Measurements from ENCODE around the gene USP12.
"Not testable (repeated sequence)": the region's sequence is repeated elsewhere in the genome, so short reads cannot be mapped to it uniquely, and the experiment has no call there.

Gene USP12

GRCh38 chr13:27148900-27149299, 22.7 kb downstream of the USP12 start:
- no peak overlapping the region; the same call in 1 of the 2 replicates for H3K4me3 ChIP-seq (ENCODE audit: low read length)
- TF ChIP-seq ZNF274 (IDR thresholded peaks at IDR 0.05; ENCODE audit: low read depth, low read length), result no peak

GRCh38 chr13:27147530-27148170, 24.0 kb downstream of the USP12 start:
- no peak for TF ChIP-seq ZNF274 (IDR thresholded peaks at IDR 0.05; ENCODE audit: low read depth, low read length)

GRCh38 chr13:27141746-27142145, 29.9 kb downstream of the USP12 start:
- no peak for TF ChIP-seq ZNF274 (IDR thresholded peaks at IDR 0.05; ENCODE audit: low read depth, low read length)
- H3K4me3 ChIP-seq (ENCODE audit: low read length), result no peak overlapping the region

More at GRCh38 chr13:27147530-27148170, 24.0 kb downstream of the USP12 start:
- peak overlapping the region; percentile 47; the same call in 1 of the 2 replicates for H3K4me3 ChIP-seq (ENCODE audit: low read length)

- H3K4me3 ChIP-seq (ENCODE audit: low read length), result not testable (repeated sequence)
Observed at GRCh38 chr13:27141159-27141558, 30.5 kb downstream of the USP12 start.

- H3K4me3 ChIP-seq (ENCODE audit: low read length), result no peak overlapping the region
- TF ChIP-seq ZNF274 (IDR thresholded peaks at IDR 0.05; ENCODE audit: low read depth, low read length), result no peak
Observed at GRCh38 chr13:27140060-27140459, 31.6 kb downstream of the USP12 start.

- TF ChIP-seq ZNF274 (IDR thresholded peaks at IDR 0.05; ENCODE audit: low read depth, low read length), result no peak
- H3K4me3 ChIP-seq (ENCODE audit: low read length), result no peak overlapping the region
Observed at GRCh38 chr13:27139565-27139964, 32.0 kb downstream of the USP12 start.

- H3K4me3 ChIP-seq (ENCODE audit: low read length), result no peak overlapping the region
- TF ChIP-seq ZNF274 (IDR thresholded peaks at IDR 0.05; ENCODE audit: low read depth, low read length), result no peak
Observed at GRCh38 chr13:27138457-27139093, 33.0 kb downstream of the USP12 start.

- H3K4me3 ChIP-seq (ENCODE audit: low read length), result no peak overlapping the region
- no peak for TF ChIP-seq ZNF274 (IDR thresholded peaks at IDR 0.05; ENCODE audit: low read depth, low read length)
Observed at GRCh38 chr13:27137759-27138158, 33.9 kb downstream of the USP12 start.

- no peak for TF ChIP-seq ZNF274 (IDR thresholded peaks at IDR 0.05; ENCODE audit: low read depth, low read length)
- no peak overlapping the region for H3K4me3 ChIP-seq (ENCODE audit: low read length)
Observed at GRCh38 chr13:27135023-27135422, 36.6 kb downstream of the USP12 start.

- H3K4me3 ChIP-seq (ENCODE audit: low read length), result no peak overlapping the region
- TF ChIP-seq ZNF274 (IDR thresholded peaks at IDR 0.05; ENCODE audit: low read depth, low read length), result no peak
Observed at GRCh38 chr13:27133889-27134288, 37.7 kb downstream of the USP12 start.

- peak overlapping the region; percentile 30; the same call in 1 of the 2 replicates for H3K4me3 ChIP-seq (ENCODE audit: low read length)
Observed at GRCh38 chr13:27132538-27132937, 39.1 kb downstream of the USP12 start.

GRCh38 chr13:27131906-27132305, 39.7 kb downstream of the USP12 start:
- no peak overlapping the region for H3K4me3 ChIP-seq (ENCODE audit: low read length)
- no peak for TF ChIP-seq ZNF274 (IDR thresholded peaks at IDR 0.05; ENCODE audit: low read depth, low read length)

More at GRCh38 chr13:27132538-27132937, 39.1 kb downstream of the USP12 start:
- TF ChIP-seq ZNF274 (IDR thresholded peaks at IDR 0.05; ENCODE audit: low read depth, low read length), result no peak

GRCh38 chr13:27130979-27131623, 40.5 kb downstream of the USP12 start:
- no peak overlapping the region for H3K4me3 ChIP-seq (ENCODE audit: low read length)
- TF ChIP-seq ZNF274 (IDR thresholded peaks at IDR 0.05; ENCODE audit: low read depth, low read length), result no peak

GRCh38 chr13:27130223-27130978, 41.2 kb downstream of the USP12 start:
- no peak overlapping the region for H3K4me3 ChIP-seq (ENCODE audit: low read length)
- TF ChIP-seq ZNF274 (IDR thresholded peaks at IDR 0.05; ENCODE audit: low read depth, low read length), result no peak
